Measurements from ENCODE around the gene NDUFS1. TPM values are rescaled to one million over a fixed set of nuclear protein-coding genes. Genes with fewer than 3 reads are reported as not detected.

Gene NDUFS1
- total RNA-seq, 4 donors from 2014 or later, result 37.0 to 118 (median 76.5) TPM

DNA sequence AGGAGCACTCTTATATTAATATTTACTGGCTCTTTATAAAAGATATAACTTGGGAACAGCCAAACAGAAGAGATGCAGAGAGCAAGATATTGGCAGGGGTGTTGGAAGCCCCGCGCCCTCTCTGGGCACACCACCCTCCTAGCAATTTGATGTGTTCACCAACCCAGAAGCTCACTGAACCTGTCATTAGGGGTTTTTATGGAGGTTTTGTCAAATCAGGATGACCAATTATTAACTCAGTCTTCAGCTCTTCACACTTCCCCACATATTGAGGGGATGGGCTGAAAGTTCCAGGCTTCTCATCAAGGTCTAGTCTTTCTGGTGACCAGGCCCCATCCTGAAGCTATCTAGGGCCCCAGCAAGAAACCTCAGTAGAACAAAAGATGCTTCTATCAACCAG lies 62.4 kb downstream of the NDUFS1 start:
- Histone ChIP-seq H3K4me3 (no peak overlapping the region), H3K27ac (no peak overlapping the region), H3K9me3 (no peaks in the 10 kb centered on the region), H3K4me1 (no peaks in the 10 kb centered on the region), H3K27me3 (no peaks in the 10 kb centered on the region), H3K36me3 (no peaks in the 10 kb centered on the region)
- intact Hi-C loops (cut with DNase I; ENCODE audit: low total_unique reads) (no loop called here), in situ Hi-C loops (cut with MboI; ENCODE audit: low pct_ligation_motif_present in 1 of 4, low pct_unique_long_range_greater_than_20kb in 1 of 4, low sequenced_read_pairs in 3 of 4) (no loop called here)
- TF ChIP-seq EP300 (IDR thresholded peaks at IDR 0.05; ENCODE audit: low read depth), result no peak
- no peak for TF ChIP-seq POLR2AphosphoS5 (IDR thresholded peaks at IDR 0.05)
- no peak for TF ChIP-seq POLR2A (IDR thresholded peaks at IDR 0.05)
- TF ChIP-seq, protein P1, sequence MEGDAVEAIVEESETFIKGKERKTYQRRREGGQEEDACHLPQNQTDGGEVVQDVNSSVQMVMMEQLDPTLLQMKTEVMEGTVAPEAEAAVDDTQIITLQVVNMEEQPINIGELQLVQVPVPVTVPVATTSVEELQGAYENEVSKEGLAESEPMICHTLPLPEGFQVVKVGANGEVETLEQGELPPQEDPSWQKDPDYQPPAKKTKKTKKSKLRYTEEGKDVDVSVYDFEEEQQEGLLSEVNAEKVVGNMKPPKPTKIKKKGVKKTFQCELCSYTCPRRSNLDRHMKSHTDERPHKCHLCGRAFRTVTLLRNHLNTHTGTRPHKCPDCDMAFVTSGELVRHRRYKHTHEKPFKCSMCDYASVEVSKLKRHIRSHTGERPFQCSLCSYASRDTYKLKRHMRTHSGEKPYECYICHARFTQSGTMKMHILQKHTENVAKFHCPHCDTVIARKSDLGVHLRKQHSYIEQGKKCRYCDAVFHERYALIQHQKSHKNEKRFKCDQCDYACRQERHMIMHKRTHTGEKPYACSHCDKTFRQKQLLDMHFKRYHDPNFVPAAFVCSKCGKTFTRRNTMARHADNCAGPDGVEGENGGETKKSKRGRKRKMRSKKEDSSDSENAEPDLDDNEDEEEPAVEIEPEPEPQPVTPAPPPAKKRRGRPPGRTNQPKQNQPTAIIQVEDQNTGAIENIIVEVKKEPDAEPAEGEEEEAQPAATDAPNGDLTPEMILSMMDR (IDR thresholded peaks at IDR 0.05), result no peak
- no peak for DNase-seq
- 100% methylated on average over 2 of the region's 2 CpGs; no CpG with 5 or more reads in 1 of the 2 donors for WGBS, 2 donors (ENCODE audit: low coverage in 1 of 2)

DNA sequence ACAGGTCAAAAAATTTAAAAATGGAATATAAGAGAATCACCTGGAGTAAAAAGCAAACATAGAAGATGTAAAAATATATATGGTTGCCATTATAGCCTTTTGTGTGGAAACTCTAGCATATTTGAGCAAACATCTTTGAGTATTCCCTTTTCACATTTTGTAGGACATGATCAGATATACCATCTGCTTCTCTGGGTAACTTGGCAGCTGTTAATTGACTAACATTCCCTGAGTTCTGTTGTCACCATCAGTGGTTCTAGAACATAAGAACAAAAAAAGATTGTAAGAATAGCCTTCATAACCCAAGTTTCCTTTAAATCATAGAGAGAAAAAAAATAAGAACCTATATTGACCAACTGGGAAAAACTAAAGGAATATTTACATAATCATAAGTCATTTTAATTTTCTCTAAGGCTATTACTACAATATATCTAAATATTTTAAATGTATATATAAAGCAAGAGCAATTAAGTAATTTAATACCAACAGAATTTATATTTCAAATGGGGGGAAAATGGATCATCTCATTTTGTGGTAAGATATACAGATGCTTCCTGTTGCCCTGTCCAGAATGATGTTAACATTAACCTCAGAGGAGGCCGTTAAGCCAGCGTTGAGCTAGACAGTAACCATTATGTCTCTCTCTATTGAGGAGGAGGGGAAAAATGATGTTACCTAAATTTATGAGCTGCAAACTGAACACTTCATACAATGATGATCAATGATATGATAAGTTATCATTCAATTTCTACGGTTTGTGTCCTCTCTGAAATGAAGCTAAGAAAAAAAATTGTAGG lies 63.5 kb downstream of the NDUFS1 start:
- intact Hi-C loops (cut with DNase I; ENCODE audit: low total_unique reads), result no loop called here
- H3K4me3 ChIP-seq, result no peak overlapping the region
- TF ChIP-seq EP300 (IDR thresholded peaks at IDR 0.05; ENCODE audit: low read depth), result no peak
- TF ChIP-seq POLR2AphosphoS5 (IDR thresholded peaks at IDR 0.05), result no peak
- TF ChIP-seq, protein P1 (IDR thresholded peaks at IDR 0.05), result no peak
- no peak for TF ChIP-seq POLR2A (IDR thresholded peaks at IDR 0.05)
- no peaks in the 10 kb centered on the region for H3K9me3 ChIP-seq
- 44 to 78% methylated on average over 3 of the region's 3 CpGs for WGBS, 2 donors (ENCODE audit: low coverage in 1 of 2)
- H3K27ac ChIP-seq, result no peak overlapping the region
- no peak for DNase-seq
- no peaks in the 10 kb centered on the region for H3K27me3 ChIP-seq
- no peaks in the 10 kb centered on the region for H3K4me1 ChIP-seq
- in situ Hi-C loops (cut with MboI; ENCODE audit: low pct_ligation_motif_present in 1 of 4, low pct_unique_long_range_greater_than_20kb in 1 of 4, low sequenced_read_pairs in 3 of 4), result no loop called here
- H3K36me3 ChIP-seq, result peaks cover 0 to 3% (median 0%) of the 10 kb centered on the region in 4 donors

DNA sequence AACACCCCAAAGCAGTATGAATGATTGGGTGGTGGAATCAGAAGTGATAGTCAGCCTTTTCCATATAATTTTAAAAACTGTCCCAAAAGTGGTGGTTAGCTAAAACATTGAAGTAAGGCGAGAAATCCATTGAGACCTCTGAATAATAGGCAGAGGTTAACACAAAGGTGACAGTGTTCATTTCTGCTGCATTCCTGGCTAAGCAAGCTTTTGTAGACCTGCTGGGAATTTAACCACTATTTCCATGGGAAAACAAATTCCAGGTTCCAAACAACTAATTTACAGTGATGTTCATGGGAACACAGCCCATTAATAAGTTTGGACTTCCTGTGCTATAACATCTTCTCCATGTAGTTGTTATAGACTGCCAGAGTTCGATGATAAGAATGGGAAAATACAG lies 66.9 kb downstream of the NDUFS1 start:
- Histone ChIP-seq H3K4me3 (no peak overlapping the region), H3K27ac (no peak overlapping the region), H3K9me3 (no peaks in the 10 kb centered on the region), H3K4me1 (peaks cover 0 to 16% (median 5%) of the 10 kb centered on the region in 4 donors), H3K36me3 (peaks cover 0 to 13% (median 3%) of the 10 kb centered on the region in 4 donors), H3K27me3 (no peaks in the 10 kb centered on the region)
- DNase-seq, result no peak
- WGBS, 2 donors (ENCODE audit: low coverage in 1 of 2), result 94% methylated on average over 2 of the region's 2 CpGs
- intact Hi-C loops (cut with DNase I; ENCODE audit: low total_unique reads), result loop anchor here (5.0 kb wide), 1 partner anchor 1020 kb away; no protein-coding TSS in a partner anchor
- TF ChIP-seq, protein P1 (IDR thresholded peaks at IDR 0.05), result no peak
- TF ChIP-seq POLR2A (IDR thresholded peaks at IDR 0.05) (no peak), POLR2AphosphoS5 (IDR thresholded peaks at IDR 0.05) (no peak), EP300 (IDR thresholded peaks at IDR 0.05; ENCODE audit: low read depth) (no peak)
- in situ Hi-C loops (cut with MboI; ENCODE audit: low pct_ligation_motif_present in 1 of 4, low pct_unique_long_range_greater_than_20kb in 1 of 4, low sequenced_read_pairs in 3 of 4), result no loop called here

DNA sequence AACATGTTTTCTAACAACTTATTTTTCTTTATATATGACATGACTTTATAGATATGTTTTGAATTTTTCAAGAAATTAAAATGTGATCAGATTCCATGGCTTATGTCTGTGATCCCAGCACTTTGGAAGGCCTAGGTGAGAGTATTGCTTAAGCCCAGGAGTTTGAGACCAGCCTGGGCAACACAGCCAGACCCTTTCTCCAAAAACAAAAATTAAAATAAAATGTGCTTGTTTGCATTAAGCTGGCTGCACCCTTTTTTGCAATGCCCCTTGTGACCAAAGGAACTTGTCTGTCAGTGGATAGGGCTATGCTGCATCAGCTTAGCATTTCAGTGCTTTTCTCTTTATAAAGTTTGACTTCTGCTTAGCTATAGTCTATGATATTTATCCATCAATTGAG lies 71.0 kb downstream of the NDUFS1 start:
- no peak for DNase-seq

More for the DNA sequence above, 71.0 kb downstream of the NDUFS1 start:
- in situ Hi-C loops (cut with MboI; ENCODE audit: low pct_ligation_motif_present in 1 of 4, low pct_unique_long_range_greater_than_20kb in 1 of 4, low sequenced_read_pairs in 3 of 4) (no loop called here), intact Hi-C loops (cut with DNase I; ENCODE audit: low total_unique reads) (no loop called here)
- H3K4me1 ChIP-seq, result peaks cover 0 to 31% (median 18%) of the 10 kb centered on the region in 4 donors
- H3K36me3 ChIP-seq, result peaks cover 0 to 13% (median 3%) of the 10 kb centered on the region in 4 donors
- H3K27me3 ChIP-seq, result no peaks in the 10 kb centered on the region
- H3K27ac ChIP-seq, result no peak overlapping the region
- no peak overlapping the region for H3K4me3 ChIP-seq
- TF ChIP-seq POLR2A (IDR thresholded peaks at IDR 0.05), result no peak
- no peak for TF ChIP-seq EP300 (IDR thresholded peaks at IDR 0.05; ENCODE audit: low read depth)
- TF ChIP-seq, protein P1 (IDR thresholded peaks at IDR 0.05), result no peak
- no peak for TF ChIP-seq POLR2AphosphoS5 (IDR thresholded peaks at IDR 0.05)
- no peaks in the 10 kb centered on the region for H3K9me3 ChIP-seq

Data from transverse colon (tissue), 4 donors.